HG03457 (cell line): ENCODE measurements around the gene PGK1.

Experiments used
- ATAC-seq: cut with Tn5 transposase; IDR thresholded peaks from one replicate; pipeline ENCODE4 v1.9.1; 2021; ENCODE audit warnings: moderate number of reproducible peaks; ENCODE audit not compliant: unreplicated experiment

Gene PGK1

DNA sequence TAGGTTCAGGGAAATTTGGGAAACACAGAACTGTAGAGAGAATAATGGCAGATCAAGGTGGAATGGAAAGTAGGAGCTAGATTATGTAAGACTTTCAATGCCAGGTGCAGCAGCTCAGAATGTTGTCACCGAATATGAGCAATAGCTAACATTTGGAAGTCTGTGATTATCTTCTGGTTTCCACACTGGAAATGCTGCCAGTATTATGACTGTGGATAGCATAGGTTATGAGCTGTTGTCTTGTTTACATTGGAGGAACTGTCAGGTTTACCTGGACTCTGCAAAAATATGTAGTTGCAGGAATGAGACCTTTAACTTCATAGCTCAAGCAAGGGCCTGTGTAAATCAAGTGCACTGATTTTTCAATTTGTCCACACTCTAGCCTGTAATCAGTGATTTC, 61.4 kb downstream of the PGK1 start:
- no peak for ATAC-seq

DNA sequence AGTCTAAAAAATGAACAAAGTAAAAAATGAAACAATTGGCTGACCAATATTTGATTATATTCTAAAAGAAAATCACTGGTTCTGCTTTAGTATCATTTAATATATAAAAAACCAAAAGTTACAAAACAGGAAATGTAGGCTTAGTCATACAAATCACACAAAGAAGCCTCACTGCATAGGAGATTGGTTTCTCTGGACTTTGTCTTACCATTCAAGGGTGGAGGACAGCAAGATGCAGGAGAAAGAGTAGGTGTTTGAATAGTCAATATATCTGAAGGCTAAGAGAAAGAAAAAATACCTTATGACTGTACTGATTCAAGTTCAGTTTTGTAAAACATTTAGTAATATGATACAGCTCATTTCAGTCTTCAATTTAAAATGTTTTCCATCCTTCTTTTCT, 64.0 kb downstream of the PGK1 start:
- ATAC-seq, result no peak
